GM12891 (cell line): ENCODE data around the gene DSTN.

Experiments
- DNase-seq: peaks from one replicate; pipeline ENCODE4 v3.0.0; 2011; ENCODE audit warnings: low spot score; ENCODE audit not compliant: insufficient read length
- FAIRE-seq: peaks from 2 replicates; lab custom pipeline; 2011; peaks lifted over from hg19 to GRCh38; lab: Jason Lieb, UNC
- PAX5 ChIP-seq: IDR thresholded peaks from 2 replicates; pipeline ENCODE4 v1.6.1; 2011; ENCODE audit warnings: low read length, moderate library complexity, mild to moderate bottlenecking; ENCODE audit not compliant: insufficient read depth, severe bottlenecking
- POLR2A ChIP-seq: IDR thresholded peaks from 2 replicates; pipeline ENCODE4 v1.6.1; 2011; ENCODE audit warnings: low read depth, low read length, control low read depth
- POLR2AphosphoS5 ChIP-seq: IDR thresholded peaks from 2 replicates; pipeline ENCODE4 v1.6.1; 2011; ENCODE audit warnings: low read depth, low read length, control low read depth
- POU2F2 ChIP-seq: IDR thresholded peaks from 2 replicates; pipeline ENCODE4 v1.6.1; 2011; ENCODE audit warnings: low read depth, mild to moderate bottlenecking, control low read depth, low read length, moderate library complexity
- SPI1 ChIP-seq: IDR thresholded peaks from 2 replicates; pipeline ENCODE4 v1.6.1; 2011; ENCODE audit warnings: low read depth, low read length, control low read depth
- TAF1 ChIP-seq: IDR thresholded peaks from 2 replicates; pipeline ENCODE4 v1.6.1; 2011; ENCODE audit warnings: low read depth, low read length, control low read depth

DSTN gene

GRCh38 chr20:17590245-17590644 lies 20.4 kb downstream of the DSTN start:
- FAIRE-seq (peak; percentile 26), DNase-seq (no peak)
- TF ChIP-seq POLR2A, result no peak
- no peak for TF ChIP-seq PAX5
- TF ChIP-seq SPI1, result no peak
- no peak for TF ChIP-seq POU2F2

GRCh38 chr20:17593902-17594301 lies 24.0 kb downstream of the DSTN start:
- FAIRE-seq (no peak), DNase-seq (no peak)
- TF ChIP-seq POLR2A (no peak), POU2F2 (no peak), TAF1 (no peak), POLR2AphosphoS5 (no peak), SPI1 (no peak), PAX5 (no peak)

GRCh38 chr20:17594443-17594842 lies 24.6 kb downstream of the DSTN start:
- TF ChIP-seq TAF1 (no peak), SPI1 (no peak), POLR2A (no peak), POU2F2 (no peak), PAX5 (no peak), POLR2AphosphoS5 (no peak)
- no peak for FAIRE-seq

GRCh38 chr20:17595856-17596255 lies 26.0 kb downstream of the DSTN start:
- FAIRE-seq (no peak), DNase-seq (no peak)
- TF ChIP-seq TAF1 (no peak), POLR2A (no peak), POU2F2 (no peak), POLR2AphosphoS5 (no peak), PAX5 (no peak), SPI1 (no peak)

More at GRCh38 chr20:17594443-17594842, 24.6 kb downstream of the DSTN start:
- no peak for DNase-seq

- DNase-seq, result no peak
- TF ChIP-seq POLR2AphosphoS5 (no peak), TAF1 (no peak)
- no peak for FAIRE-seq
Observed at GRCh38 chr20:17598013-17598550, 28.2 kb downstream of the DSTN start.

- FAIRE-seq (peak; percentile 52), DNase-seq (no peak)
- TF ChIP-seq SPI1 (no peak), PAX5 (no peak), POLR2A (no peak), POU2F2 (no peak), TAF1 (no peak), POLR2AphosphoS5 (no peak)
Observed at GRCh38 chr20:17601957-17602356, 32.1 kb downstream of the DSTN start.

- no peak for TF ChIP-seq SPI1
- no peak for TF ChIP-seq TAF1
- TF ChIP-seq POLR2A, result no peak
- TF ChIP-seq POLR2AphosphoS5, result no peak
- TF ChIP-seq POU2F2, result no peak
- TF ChIP-seq PAX5, result no peak
- no peak for DNase-seq
- no peak for FAIRE-seq
Observed at GRCh38 chr20:17602493-17602892, 32.6 kb downstream of the DSTN start.

- no peak for FAIRE-seq
- DNase-seq, result no peak
- TF ChIP-seq TAF1 (no peak), POLR2A (no peak), SPI1 (no peak), POLR2AphosphoS5 (no peak), PAX5 (no peak), POU2F2 (no peak)
Observed at GRCh38 chr20:17605131-17605660, 35.3 kb downstream of the DSTN start.

- DNase-seq (no peak), FAIRE-seq (no peak)
- TF ChIP-seq TAF1, result no peak
- no peak for TF ChIP-seq POLR2A
- TF ChIP-seq POU2F2, result no peak
- no peak for TF ChIP-seq POLR2AphosphoS5
- no peak for TF ChIP-seq PAX5
- no peak for TF ChIP-seq SPI1
Observed at GRCh38 chr20:17606001-17606400, 36.1 kb downstream of the DSTN start.

GRCh38 chr20:17608701-17609497 lies 39.0 kb downstream of the DSTN start:
- DNase-seq (no peak), FAIRE-seq (no peak)
- no peak for TF ChIP-seq POU2F2
- TF ChIP-seq SPI1, result no peak
- no peak for TF ChIP-seq TAF1
- TF ChIP-seq PAX5, result no peak
- no peak for TF ChIP-seq POLR2A

- TF ChIP-seq PAX5 (no peak), SPI1 (no peak), POLR2A (no peak), POLR2AphosphoS5 (no peak), POU2F2 (no peak), TAF1 (no peak)
- FAIRE-seq (no peak), DNase-seq (no peak)
Observed at GRCh38 chr20:17609811-17610377, 40.0 kb downstream of the DSTN start.
